NCI-H524 treated with DMSO at 0.1 percent for 48 hours (cell line): ENCODE results near the gene DPYD.

Experiments
- DNase-seq: peaks from one replicate; lab custom pipeline; 2025; lab: John Stamatoyannopoulos, UW

DPYD gene

DNA sequence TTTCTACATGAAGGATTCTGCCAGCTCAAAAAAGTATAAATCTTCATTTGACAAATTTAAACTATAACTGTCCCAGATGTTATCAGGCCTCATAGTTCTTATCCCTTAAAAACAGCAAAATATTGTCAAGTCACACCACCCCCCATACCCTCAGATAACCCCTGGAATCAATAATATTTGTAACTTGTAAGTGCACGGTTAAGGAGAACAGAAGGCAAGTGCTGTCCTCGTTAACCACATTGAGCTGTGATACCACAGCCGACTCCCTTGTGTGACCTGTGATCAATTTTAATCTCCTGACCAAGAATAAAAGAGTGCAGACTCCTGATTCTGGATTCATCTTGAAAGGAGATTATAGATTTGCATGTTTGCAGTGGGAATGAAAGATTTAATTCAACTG lies 310.7 kb downstream of the DPYD start:
- DNase-seq = no peak

DNA sequence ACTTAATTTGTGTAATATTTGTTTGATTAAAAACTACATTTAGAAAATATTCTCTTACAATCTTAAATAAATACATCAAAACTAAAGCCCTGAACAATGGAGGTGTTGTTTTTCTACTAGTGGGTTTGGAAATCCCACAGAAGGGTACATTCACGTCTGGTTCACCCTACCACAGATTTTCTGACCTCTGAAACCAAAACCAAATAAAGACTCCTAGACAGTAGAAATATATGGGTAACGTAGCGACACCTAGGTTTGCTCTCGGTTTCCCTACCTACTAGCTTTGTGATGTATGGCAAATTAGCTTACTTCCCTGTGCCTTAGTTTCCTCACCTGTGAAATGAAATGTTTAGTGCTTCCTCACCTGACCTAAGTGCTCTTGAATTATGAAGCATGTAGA lies 312.6 kb downstream of the DPYD start:
- no peak for DNase-seq

DNA sequence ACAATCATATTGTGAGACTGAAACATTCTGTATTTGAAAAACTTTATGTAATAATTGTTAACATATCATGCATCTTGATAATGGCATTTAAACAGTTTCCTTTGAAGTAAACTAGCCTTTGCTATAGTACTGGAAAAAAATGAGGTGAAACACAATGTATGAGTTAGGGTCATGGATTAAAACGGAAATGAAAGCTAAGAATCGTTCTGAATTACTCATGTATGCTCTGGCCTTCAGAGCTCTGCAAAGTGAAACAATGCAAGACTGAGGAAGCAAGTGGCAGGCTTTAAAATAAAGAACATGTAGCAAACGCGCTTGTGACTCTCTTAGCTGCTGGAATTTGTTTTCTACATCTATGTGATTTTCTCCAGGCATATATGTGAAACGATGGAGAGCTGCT lies 317.1 kb downstream of the DPYD start:
- no peak for DNase-seq

DNA sequence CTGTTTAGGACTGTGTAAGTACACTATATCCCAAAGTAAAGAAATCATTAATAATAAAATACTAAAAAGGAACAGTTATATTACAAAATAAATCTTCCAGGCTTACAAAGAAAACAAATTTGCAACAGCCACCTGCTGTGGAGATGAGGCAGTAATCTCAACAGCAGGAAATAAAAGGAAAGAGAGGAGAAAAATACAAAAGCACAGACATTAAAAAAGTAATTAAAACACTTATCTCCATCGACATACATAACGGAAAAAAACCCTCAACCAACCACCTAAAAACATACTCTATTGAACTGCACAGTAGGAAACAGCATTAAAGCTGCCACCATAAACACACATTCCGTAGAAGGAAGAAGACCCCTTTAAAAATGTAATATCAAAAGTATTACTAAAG lies 317.6 kb downstream of the DPYD start:
- DNase-seq = no peak

DNA sequence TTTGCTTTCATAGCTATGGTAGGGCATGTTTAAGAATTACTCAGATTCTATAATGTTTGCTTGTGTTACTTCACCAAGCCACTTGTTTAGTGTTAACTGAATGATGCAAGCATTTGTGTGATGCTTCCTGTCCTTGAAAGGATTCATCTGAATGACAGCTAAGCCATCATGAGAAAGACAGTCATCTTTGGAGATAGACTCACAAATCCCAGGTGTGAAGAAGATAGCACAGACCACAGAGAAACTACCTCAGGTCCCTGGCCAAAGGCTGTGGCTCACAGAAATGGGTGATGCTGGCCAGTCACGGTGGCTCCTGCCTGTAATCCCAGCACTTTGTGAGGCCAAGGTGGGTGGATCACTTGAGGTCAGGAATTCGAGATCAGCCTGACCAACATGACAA lies 321.4 kb downstream of the DPYD start:
- no peak for DNase-seq

DNA sequence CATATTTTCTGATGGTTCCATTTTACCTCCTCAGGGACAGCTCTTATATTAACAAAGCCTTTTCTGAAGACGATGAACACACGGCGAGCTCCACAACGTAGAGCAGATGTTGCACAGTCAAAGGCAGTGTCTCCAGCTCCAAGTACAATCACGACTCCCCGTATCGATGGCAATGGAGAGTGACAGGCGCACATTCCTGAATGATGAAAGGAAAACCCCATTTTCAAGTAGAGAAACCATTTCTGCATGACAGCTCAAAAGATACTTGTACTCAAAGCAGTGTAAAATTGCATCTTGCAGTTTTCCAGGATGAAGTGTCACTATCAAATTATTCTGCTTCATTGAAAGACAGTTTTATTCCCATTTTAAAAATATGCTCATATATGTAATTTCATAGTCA lies 327.6 kb downstream of the DPYD start:
- no peak for DNase-seq

DNA sequence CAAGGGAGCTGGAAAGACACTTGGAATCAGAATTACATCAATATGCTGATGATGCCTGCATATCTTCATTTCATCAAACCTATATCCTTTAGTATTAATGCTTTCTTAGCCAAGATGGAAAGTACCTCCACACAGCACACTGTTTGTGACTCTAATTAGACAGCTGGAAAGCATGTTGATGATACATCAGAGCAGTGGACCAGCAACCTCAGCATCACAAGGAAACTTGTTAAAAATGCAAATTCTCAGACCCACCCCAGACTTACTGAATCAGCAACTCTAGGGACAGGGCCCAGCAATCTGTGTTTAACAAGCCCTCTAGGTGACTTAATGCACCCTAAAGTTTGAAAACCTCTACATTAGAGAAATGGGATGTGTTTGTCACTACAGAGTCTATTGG lies 332.1 kb downstream of the DPYD start:
- no peak for DNase-seq

DNA sequence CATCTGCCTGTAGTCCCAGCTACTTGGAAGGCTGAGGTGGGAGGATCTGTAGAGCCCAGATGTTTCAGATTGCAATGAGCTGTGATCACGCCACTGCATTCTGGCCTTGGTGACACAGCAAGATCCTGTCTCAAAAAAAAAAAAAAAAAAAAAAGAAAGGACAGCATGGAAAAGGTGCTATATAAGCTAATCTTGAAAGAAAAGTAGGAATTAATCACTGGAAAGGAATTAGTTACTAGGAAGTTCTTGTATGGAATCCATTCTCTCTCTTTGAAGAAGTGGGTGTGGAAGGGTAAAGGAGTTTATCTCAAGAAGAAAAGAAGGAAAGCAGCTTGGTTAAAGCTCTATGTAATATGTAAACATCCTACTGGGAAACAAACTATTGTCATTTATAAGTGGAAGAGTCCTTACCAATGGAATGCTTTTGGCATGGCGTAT lies 339.2 kb downstream of the DPYD start:
- no peak for DNase-seq

DNA sequence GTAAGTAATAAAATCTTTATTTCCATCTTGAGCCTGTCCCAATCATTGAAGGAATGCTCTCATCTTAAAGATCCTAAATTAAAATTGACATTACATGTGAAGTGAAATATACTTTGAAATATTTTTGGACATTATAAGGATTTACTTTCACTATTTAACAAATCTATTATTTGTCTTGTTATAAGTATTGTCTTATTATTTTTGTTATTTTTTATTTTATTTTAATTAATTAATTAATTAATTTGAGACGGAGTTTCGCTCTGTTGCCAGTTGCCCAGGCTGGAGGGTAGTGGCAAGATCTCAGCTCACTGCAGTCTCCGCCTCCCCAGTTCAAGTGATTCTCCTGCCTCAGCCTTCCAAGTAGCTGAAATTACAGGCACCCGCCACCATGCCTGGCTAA lies 343.2 kb downstream of the DPYD start:
- no peak for DNase-seq

DNA sequence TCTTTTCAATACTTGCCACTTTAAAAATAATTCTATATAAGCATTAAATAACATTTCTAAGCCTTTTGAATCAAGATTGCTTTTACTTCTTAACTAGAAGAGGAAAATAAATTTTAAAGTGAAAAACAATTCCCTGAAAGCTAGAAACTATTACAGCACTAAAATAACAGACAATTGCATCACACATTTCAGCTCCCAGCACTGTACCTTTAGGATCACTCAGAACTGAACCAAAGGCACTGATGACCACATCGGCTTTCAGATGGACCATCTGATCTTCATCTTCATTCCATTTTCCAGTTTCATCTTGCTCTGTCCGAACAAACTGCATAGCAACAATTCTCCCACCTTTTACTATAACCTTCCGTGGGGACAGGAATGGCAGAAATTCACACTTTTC lies 347.3 kb downstream of the DPYD start:
- no peak for DNase-seq

DNA sequence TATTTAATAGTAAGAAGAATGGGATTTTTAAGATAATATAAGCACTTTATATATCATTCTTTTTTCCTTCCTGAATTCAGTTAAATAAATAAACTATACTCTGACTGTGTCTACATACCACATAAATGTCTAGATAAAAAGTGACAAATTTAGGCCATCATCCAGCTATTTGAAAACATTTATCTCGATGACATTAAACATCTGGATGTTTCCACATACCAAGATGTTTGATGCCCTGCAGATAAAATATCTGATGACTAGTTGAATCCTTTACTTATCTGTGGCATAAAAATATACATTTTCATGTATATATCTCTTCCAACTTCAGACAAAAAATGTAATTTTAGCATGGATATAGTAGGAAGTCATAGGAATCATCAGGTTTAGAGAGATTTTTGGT lies 348.3 kb downstream of the DPYD start:
- DNase-seq = no peak

DNA sequence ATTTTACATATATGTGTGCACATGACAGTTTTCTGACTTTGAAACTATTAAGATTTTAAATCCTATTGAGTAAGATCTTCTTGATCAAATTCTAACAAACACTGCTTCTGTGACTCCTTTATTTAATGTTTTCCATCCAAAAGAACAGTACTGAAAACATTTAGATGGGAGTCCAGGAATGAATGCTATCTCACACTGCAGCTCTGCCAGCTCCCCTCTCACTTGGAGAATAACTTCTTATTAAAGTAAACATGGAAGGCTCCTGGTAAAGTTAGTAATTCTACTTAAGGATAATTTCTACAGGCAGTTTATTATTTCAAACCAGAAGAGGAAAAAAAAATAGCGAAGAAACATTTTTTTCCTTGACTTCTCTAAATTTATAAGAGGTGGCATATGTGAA lies 349.1 kb downstream of the DPYD start:
- DNase-seq = no peak

DNA sequence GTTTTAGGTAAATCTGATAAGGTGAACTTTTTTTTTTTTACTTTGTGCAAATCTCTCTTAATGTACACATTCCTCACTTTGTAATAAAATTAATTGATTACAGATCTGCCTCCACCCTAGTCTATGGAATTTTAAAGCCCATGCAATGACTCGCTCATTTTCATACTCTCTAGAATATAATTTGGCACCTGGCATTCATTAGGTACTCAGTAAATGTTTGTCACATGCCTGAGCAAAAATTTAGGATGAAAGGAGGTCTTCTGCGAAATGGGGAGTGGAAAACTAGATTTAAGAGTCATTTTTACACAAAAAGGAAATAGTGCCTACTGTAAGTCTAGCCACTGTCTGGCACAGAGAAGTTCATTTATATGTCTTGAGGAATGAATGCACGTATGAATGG lies 350.1 kb downstream of the DPYD start:
- no peak for DNase-seq

DNA sequence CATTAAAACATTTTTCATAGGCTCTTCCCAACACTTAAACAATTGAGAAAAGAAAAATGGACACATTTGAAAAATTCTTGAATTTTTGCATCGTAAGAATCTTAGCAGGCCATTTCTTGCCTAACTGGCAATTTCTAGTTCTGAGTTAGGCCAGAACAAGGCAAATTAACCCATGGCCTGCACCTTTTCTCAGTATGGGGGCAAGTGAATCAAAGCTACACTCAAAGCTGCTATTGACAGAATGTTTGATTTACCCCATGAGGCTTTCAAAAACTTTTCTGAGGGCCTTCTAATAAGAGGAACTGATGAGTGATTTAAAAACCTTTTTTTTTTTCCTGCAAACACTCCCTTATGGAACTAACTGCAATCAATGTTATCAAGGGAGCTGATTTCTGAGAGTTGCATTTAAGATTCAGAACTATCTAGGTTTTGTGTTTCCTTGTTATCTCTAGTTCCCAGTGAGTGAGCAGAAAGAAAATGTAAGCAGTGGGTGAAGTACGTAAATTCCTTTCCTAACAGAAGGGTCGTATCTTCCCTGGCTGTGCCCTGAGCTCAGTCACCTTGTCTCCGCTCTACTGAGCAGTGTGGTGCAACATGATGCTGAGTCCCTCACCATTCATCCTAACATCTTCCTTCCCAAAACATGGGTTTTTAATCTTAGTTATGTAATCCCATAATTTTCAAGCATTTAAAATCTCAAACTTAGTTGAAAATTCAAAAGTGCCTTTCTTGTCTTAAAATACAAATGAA lies 353.7 kb downstream of the DPYD start:
- DNase-seq = no peak

DNA sequence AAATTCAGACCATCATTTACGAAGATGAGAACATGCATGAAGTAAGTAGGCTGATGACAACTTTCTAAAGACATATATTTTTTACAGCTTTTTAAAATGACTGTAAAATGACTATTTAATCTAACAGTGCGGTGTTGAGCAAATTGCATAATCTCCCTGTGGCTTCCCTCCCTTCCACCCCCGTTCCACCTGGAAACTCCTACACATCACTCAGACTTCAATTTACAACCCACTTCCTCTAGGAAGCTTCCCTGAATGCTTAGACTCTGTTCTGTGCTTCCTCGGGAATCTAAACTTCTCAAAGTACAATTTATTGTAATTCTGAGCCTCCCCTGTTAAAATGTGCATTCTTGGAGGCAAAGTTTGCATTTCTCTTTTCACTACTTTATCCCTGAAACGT lies 354.9 kb downstream of the DPYD start:
- no peak for DNase-seq

DNA sequence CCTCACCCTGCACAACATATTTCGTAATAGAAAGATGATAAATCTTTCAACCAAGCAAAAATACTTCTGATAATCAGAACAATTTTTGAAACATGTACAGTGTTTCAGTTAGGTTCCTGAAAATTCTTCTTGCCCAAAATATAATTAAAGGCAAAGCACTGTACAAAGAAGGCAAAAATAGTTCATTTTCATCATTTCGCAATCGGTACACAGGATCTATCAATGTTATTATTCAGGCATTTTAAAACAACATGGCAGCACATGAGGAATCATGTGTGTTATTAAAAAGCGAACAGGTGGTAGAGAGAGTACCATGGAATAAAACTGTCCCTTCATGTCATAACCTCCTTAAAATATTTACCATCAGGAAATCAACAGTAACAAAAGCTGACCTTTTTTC lies 356.9 kb downstream of the DPYD start:
- DNase-seq = no peak

DNA sequence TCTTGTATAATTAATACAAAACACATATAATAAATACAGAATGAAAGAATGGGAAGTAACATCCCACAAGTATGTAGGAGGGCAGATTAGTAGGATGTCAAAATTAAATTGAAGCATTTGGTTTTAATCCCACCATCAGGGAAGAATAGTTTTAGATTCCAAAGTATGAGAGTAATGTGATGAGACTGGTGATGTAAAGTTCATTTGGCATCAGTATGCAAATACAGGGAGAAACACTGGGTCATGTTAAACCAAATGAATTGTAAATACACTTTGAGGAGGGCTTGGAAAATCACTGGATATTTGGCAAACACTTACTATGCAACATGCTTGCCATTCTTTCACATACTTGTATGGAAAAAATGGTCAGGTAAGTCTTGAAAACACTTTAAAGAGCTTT lies 358.8 kb downstream of the DPYD start:
- no peak for DNase-seq

DNA sequence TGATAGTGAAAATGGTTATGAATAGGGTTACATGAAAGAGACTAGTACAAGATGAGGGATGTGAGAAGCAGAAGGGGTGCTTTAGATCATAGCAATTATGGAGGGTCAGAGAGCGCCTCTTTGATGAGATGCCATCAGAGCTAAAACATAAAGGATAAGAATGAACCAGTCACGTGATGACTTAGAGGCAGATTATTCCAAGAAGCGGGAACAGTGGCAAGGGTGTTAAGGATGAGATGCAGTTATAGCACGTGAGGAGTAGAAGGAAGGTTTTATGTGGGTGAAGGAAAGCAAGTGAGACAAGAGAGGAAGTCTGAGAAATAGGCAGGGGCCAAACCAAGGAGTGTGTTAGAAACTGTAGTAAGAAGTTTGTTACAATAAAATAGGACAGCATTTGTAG lies 360.1 kb downstream of the DPYD start:
- DNase-seq = no peak

DNA sequence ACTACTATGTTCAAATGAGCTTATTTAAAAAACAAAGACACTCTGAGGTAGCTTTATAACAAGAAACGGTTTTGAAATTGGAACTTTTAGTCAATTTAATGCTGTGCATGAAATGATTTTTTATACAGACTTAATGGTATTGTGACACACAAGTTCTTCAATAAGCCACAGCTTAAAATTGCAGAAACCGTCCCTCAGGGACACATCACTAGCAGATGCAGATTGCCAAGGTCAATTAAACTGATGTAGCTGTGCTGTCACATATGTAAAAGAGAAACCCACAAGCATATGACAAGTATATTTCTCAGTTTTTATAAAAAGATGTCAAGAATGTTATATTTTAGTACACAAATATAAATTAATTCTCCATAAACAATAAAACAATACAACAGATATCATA lies 366.9 kb downstream of the DPYD start:
- no peak for DNase-seq

DNA sequence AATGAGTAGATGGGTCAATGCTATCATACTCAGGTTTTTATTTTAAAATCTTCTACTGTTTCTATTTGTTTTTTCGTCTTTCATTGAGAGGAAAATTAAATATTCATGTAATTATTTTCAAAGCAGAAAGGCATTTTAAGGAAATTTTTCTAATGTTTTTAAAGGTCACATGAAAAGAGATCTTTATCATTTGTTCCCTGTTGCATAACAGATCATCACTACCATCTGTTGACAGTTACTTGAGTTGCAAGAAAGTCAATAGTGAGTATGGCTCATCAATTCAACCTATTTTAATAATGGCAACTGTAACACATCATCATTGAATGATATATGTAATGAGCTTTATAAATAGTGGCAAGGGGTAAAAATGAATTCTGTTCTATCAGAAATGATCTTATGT lies 369.7 kb downstream of the DPYD start:
- DNase-seq = no peak

DNA sequence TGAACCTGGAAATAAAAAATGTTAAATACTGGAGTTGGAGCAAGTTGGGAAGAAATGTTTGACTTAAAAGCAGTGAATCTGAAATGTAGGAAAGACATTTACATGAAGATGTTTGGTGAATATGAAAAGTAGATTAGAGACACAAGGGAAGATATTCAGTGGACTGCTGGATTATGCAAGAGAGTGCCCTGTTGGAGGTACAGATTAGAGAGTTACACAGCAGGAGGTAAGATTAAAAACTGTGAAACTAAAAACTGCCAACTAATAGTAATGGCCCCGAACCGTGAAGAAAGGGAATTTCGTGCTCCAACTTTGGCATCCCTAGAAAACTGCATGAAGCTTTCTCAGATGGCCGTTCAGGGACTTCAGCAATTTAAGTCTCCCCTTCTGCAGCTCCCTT lies 375.4 kb downstream of the DPYD start:
- no peak for DNase-seq

DNA sequence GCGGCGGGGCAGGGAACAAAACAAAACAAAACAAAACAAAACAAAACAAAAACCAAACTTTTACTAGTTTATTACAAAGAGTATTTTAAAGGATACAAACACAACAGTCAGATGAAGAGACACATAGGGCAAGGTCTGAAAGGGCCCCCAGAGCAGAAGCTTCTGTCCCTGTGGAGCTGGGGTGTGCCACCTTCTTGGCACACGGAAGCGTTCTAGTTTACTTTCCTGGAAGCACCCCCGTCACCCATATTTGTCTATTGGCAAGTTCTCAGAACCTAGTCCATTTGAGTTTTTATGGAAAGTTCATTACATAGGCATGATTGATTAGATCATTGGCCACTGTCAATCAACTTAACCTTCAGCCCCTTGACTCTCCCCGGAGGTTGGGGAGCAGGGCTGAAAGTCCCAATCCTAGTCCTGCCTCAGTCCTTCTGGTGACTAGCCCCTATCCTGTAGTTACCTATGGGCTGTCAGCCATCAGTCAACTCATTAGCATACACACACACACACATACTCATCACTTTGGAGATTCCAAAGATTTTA lies 380.4 kb downstream of the DPYD start:
- no peak for DNase-seq

DNA sequence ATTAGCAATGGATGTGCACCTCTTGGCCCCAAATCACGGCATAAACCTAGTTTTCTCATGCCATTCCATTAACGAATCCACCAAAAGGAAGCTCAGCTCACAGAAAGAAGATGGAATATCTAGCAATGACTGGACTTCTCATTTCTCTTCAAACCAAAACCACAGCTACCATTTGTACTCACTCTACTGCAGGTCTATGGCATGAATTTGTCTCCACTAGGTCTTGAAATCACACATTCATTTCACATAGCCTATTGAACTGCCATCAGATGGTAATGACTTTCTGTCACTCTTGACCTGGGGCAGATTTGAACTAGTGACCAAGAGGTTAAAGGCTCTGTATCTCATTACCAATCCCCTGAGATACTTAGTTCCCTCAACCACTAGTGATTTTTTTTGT lies 382.7 kb downstream of the DPYD start:
- DNase-seq = no peak

DNA sequence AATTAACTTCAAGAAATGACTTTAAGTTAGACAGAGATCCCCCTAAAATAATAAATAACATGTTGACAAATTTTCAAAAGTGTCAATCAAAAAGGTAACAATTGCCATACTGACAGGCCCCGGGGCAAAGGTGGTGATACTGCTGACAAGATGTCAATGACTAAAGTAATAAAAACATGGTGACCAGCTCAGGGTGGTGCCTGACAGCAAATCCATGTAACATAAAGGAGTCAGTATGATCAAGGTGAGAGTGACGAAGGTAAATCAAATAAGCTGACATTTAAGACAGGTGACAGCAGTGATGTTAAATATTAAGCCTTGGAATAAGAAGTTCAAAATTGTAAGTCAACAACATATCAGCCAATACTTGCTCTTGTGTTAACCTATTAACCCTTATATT lies 387.5 kb downstream of the DPYD start:
- DNase-seq = no peak
